Stomach (tissue), 9 donors: Measurements from ENCODE around the gene ABCA9. TPM values are rescaled to one million over a fixed set of nuclear protein-coding genes. Genes with fewer than 3 reads are reported as not detected.

Source experiments
- DNase-seq, 2 donors: peaks; one replicate each; pipeline versions ENCODE4 v3.0.0 to v3.0.0-alpha.2; 2013 to 2019
- H3K27ac ChIP-seq, 5 donors: fragments of 200-600 bp in 4 of 5; sonication (generic) in 4 of 5; one replicate each; pipeline ENCODE4 v1.5.1; 2013 to 2019; ENCODE audit warnings: mild to moderate bottlenecking in 1 of 5, moderate library complexity in 1 of 5
- H3K27me3 ChIP-seq, 3 donors: fragments of 200-600 bp; sonication (generic); one replicate each; pipeline ENCODE4 v1.5.1; 2017 to 2019; ENCODE audit warnings: mixed run types in 1 of 3
- H3K36me3 ChIP-seq, 4 donors: fragments of 200-600 bp; sonication (generic); 1 replicate in 3 of 4; 2 replicates in 1 of 4; pipeline ENCODE4 v1.5.1; 2016 to 2019
- H3K4me1 ChIP-seq, 4 donors: fragments of 200-600 bp; sonication (generic); one replicate each; pipeline ENCODE4 v1.5.1; 2016 to 2019
- H3K4me3 ChIP-seq, 4 donors: fragments of 200-600 bp; sonication (generic) in 3 of 4; one replicate each; pipeline ENCODE4 v1.5.1; 2016 to 2019; ENCODE audit warnings: mild to moderate bottlenecking in 1 of 4
- H3K9me3 ChIP-seq, 4 donors: fragments of 200-600 bp; sonication (generic); one replicate each; pipeline ENCODE4 v1.5.1; 2016 to 2019
- EP300 ChIP-seq: sonication (generic); formaldehyde crosslinking; IDR thresholded peaks from one replicate; pipeline ENCODE4 v1.6.1; 2017; ENCODE audit warnings: antibody characterized with exemption
- POLR2A ChIP-seq, 4 donors: fragments of 450-650 bp; IDR thresholded peaks; one replicate each; pipeline ENCODE4 v1.6.1; 2016; ENCODE audit warnings: antibody characterized with exemption in 4 of 4, control low read depth in 2 of 4, mild to moderate bottlenecking in 1 of 4, moderate library complexity in 1 of 4
- POLR2AphosphoS5 ChIP-seq, 3 donors: sonication (generic); formaldehyde crosslinking; IDR thresholded peaks; one replicate each; pipeline ENCODE4 v1.6.1; 2016; ENCODE audit warnings: antibody characterized with exemption in 3 of 3
- WGBS, 5 donors: extraction: QIAGEN DNeasy Blood & Tissue Kit in 3 of 5; methylation state at CpG; one replicate each; pipeline versions ENCODE4 v1.1.5 to v1.1.7; 2013 to 2018; 5-methylcytosine and 5-hydroxymethylcytosine counted together
- intact Hi-C: fragments of 100-400 bp; cut with DNase I; formaldehyde crosslinking; loops from one replicate; pipeline ENCODE4 v1.15.1; 2023; ENCODE audit warnings: low total_unique reads
- polyA plus RNA-seq, 3 donors: library from polyadenylated mRNA; stranded (reverse); fragments of 200-250 nt; gene quantifications; one replicate each; pipeline ENCODE4 v1.2.3, GENCODE V29; 2013
- total RNA-seq, 5 donors: library from RNA; depleted of rRNA; stranded (reverse); fragments of >200 nt; gene quantifications; one replicate each; pipeline versions ENCODE4 v1.1.0 to v1.2.3, GENCODE V29; 2014 to 2016
- TF ChIP-seq, protein P1 (sequence below), 7 experiments: fragments of 450-650 bp in 4 of 7; fragments of 200-600 bp in 3 of 7; sonication (generic) in 3 of 7; IDR thresholded peaks; one replicate each; pipeline ENCODE4 v1.5.1; 2016 to 2019; ENCODE audit warnings: antibody characterized with exemption in 7 of 7, control low read depth in 2 of 7, mild to moderate bottlenecking in 1 of 7
- donor health status: healthy with polysubstance abuse.
- donor health status: Bipolar disorder and iron deficiency.
- donor health status: healthy.

Gene ABCA9
- total and polyA plus RNA-seq, 8 donors, result 1.4 to 38.5 (median 5.0) TPM

- intact Hi-C loops, result no loop called here
- Histone ChIP-seq H3K27me3 (no peaks in the 10 kb centered on the region), H3K9me3 (no peaks in the 10 kb centered on the region), H3K4me1 (no peaks in the 10 kb centered on the region), H3K4me3 (no peak overlapping the region), H3K36me3 (peaks cover 0 to 20% (median 9%) of the 10 kb centered on the region in 4 donors), H3K27ac (no peak overlapping the region)
- WGBS, 5 donors, result 53 to 84% (median 80%) methylated on average over 1 of the region's 1 CpG
- DNase-seq, result no peak
- TF ChIP-seq EP300, result no peak
- TF ChIP-seq, protein P1, sequence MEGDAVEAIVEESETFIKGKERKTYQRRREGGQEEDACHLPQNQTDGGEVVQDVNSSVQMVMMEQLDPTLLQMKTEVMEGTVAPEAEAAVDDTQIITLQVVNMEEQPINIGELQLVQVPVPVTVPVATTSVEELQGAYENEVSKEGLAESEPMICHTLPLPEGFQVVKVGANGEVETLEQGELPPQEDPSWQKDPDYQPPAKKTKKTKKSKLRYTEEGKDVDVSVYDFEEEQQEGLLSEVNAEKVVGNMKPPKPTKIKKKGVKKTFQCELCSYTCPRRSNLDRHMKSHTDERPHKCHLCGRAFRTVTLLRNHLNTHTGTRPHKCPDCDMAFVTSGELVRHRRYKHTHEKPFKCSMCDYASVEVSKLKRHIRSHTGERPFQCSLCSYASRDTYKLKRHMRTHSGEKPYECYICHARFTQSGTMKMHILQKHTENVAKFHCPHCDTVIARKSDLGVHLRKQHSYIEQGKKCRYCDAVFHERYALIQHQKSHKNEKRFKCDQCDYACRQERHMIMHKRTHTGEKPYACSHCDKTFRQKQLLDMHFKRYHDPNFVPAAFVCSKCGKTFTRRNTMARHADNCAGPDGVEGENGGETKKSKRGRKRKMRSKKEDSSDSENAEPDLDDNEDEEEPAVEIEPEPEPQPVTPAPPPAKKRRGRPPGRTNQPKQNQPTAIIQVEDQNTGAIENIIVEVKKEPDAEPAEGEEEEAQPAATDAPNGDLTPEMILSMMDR (IDR thresholded peaks at IDR 0.05), result no peak
- no peak for TF ChIP-seq POLR2A (IDR thresholded peaks at IDR 0.05)
- no peak for TF ChIP-seq POLR2AphosphoS5 (IDR thresholded peaks at IDR 0.05)
These were observed 35.8 kb upstream of the ABCA9 start for GRCh38 chr17:69096541-69096940.

DNA sequence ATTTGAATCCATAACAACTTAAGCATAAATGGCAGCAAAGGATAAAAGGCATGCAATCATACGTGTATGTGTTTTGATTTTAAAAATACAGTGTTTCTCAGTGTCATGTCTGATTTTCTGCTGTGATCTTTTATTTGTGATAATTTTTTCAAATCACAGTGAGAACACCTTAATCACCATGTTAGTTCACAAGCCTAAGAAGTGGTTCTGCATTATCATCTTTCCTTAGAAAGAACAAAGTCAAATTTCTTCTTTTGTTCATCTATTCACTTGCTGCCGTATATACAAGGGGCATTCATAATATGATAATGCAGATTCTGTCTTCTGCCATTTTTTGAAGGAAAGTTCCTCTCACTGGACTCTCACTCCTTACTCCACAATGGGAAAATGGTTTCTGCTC, 33.3 kb upstream of the ABCA9 start:
- 81 to 95% (median 90%) methylated on average over 2 of the region's 2 CpGs for WGBS, 5 donors
- TF ChIP-seq POLR2A (IDR thresholded peaks at IDR 0.05), result no peak
- no peak for TF ChIP-seq POLR2AphosphoS5 (IDR thresholded peaks at IDR 0.05)
- no peak for TF ChIP-seq EP300
- TF ChIP-seq, protein P1 (IDR thresholded peaks at IDR 0.05), result no peak
- intact Hi-C loops, result no loop called here

GRCh38 chr17:69093279-69093789, 32.6 kb upstream of the ABCA9 start:
- WGBS, 5 donors, result 24 to 39% (median 36%) methylated on average over 8 of the region's 8 CpGs
- peak overlapping the region in 2 of 5 donors; percentile 1 to 13 for H3K27ac ChIP-seq
- peak in 1 of 2 donors; percentile 65 for DNase-seq
- no peaks in the 10 kb centered on the region for H3K27me3 ChIP-seq
- peaks cover 0 to 18% (median 6%) of the 10 kb centered on the region in 4 donors for H3K36me3 ChIP-seq
- H3K4me1 ChIP-seq, result no peaks in the 10 kb centered on the region
- intact Hi-C loops, result no loop called here
- peak overlapping the region in 1 of 4 donors; percentile 7 for H3K4me3 ChIP-seq
- no peaks in the 10 kb centered on the region for H3K9me3 ChIP-seq
- TF ChIP-seq EP300 (no peak), POLR2AphosphoS5 (IDR thresholded peaks at IDR 0.05) (peak in 1 of 3 donors; percentile 38)

More for the DNA sequence above, 33.3 kb upstream of the ABCA9 start:
- Histone ChIP-seq H3K9me3 (no peaks in the 10 kb centered on the region), H3K27me3 (no peaks in the 10 kb centered on the region), H3K4me3 (no peak overlapping the region), H3K27ac (no peak overlapping the region), H3K36me3 (peaks cover 0 to 18% (median 6%) of the 10 kb centered on the region in 4 donors), H3K4me1 (no peaks in the 10 kb centered on the region)
- DNase-seq, result no peak

- H3K9me3 ChIP-seq, result no peaks in the 10 kb centered on the region
- no peaks in the 10 kb centered on the region for H3K4me1 ChIP-seq
- H3K36me3 ChIP-seq, result peaks cover 0 to 14% (median 6%) of the 10 kb centered on the region in 4 donors
- H3K27me3 ChIP-seq, result no peaks in the 10 kb centered on the region
- no peak for DNase-seq
- 73 to 89% (median 77%) methylated on average over 4 of the region's 4 CpGs for WGBS, 5 donors
- no peak overlapping the region for H3K27ac ChIP-seq
- no peak overlapping the region for H3K4me3 ChIP-seq
- intact Hi-C loops, result no loop called here
- TF ChIP-seq POLR2A (IDR thresholded peaks at IDR 0.05) (no peak), POLR2AphosphoS5 (IDR thresholded peaks at IDR 0.05) (no peak), EP300 (no peak)
- TF ChIP-seq, protein P1 (IDR thresholded peaks at IDR 0.05), result no peak
These were observed 29.6 kb upstream of the ABCA9 start for GRCh38 chr17:69090365-69090764.

GRCh38 chr17:69088643-69089200, 28.0 kb upstream of the ABCA9 start:
- Histone ChIP-seq H3K4me3 (no peak overlapping the region), H3K4me1 (no peaks in the 10 kb centered on the region), H3K27ac (no peak overlapping the region), H3K27me3 (no peaks in the 10 kb centered on the region), H3K36me3 (peaks cover 0 to 12% (median 10%) of the 10 kb centered on the region in 4 donors), H3K9me3 (no peaks in the 10 kb centered on the region)
- intact Hi-C loops, result no loop called here
- TF ChIP-seq, protein P1 (IDR thresholded peaks at IDR 0.05), result no peak
- DNase-seq, result no peak
- 78 to 87% (median 81%) methylated on average over 4 of the region's 4 CpGs for WGBS, 5 donors
